Lower leg skin (tissue), 4 donors: ENCODE data around the gene RPP40. TPM values are rescaled to one million over a fixed set of nuclear protein-coding genes. Genes with fewer than 3 reads are reported as not detected.
"Not testable (repeated sequence)": the region's sequence is repeated elsewhere in the genome, so short reads cannot be mapped to it uniquely, and the experiment has no call there.

Experiments used
- DNase-seq, 2 donors: peaks; one replicate each; pipeline ENCODE4 v3.0.0-alpha.2; 2019; ENCODE audit warnings: low spot score in 2 of 2
- H3K4me3 ChIP-seq: fragments of 200-600 bp; sonication (generic); 2 replicates; pipeline ENCODE4 v1.5.1; 2017; ENCODE audit warnings: mild to moderate bottlenecking, low read depth; ENCODE audit not compliant: poor library complexity, severe bottlenecking
- CTCF ChIP-seq, 3 donors: fragments of 450-650 bp; IDR thresholded peaks; one replicate each; pipeline ENCODE4 v1.5.1; 2016; ENCODE audit warnings: antibody characterized with exemption in 3 of 3, mild to moderate bottlenecking in 3 of 3, moderate library complexity in 2 of 3
- POLR2A ChIP-seq, 2 donors: fragments of 450-650 bp; IDR thresholded peaks; one replicate each; pipeline ENCODE4 v1.6.1; 2016 to 2017; ENCODE audit warnings: antibody characterized with exemption in 2 of 2, mild to moderate bottlenecking in 1 of 2, moderate library complexity in 1 of 2
- WGBS, 2 donors: methylation state at CpG; one replicate each; pipeline ENCODE4 v1.1.5; 2018; 5-methylcytosine and 5-hydroxymethylcytosine counted together
- intact Hi-C: fragments of 100-400 bp; cut with DNase I; formaldehyde crosslinking; loops from one replicate; pipeline ENCODE4 v1.15.0; 2023; ENCODE audit warnings: low total_unique reads
- total RNA-seq, 4 donors: library from RNA; depleted of rRNA; stranded (reverse); fragments of >200 nt; gene quantifications; one replicate each; pipeline ENCODE4 v1.1.0, GENCODE V29; 2016

Gene RPP40
- total RNA-seq, 4 donors from 2014 or later = 3.4 to 12.3 (median 6.8) TPM

GRCh38 chr6:5034328-5034727 lies 30.5 kb upstream of the RPP40 start:
- H3K4me3 ChIP-seq = no peak overlapping the region
- 40 to 44% methylated on average over 7 of the region's 7 CpGs for whole genome bisulfite sequencing, 2 donors
- intact Hi-C loops = no loop called here
- DNase-seq = no peak
- TF ChIP-seq CTCF (IDR thresholded peaks at IDR 0.05) (no peak), POLR2A (IDR thresholded peaks at IDR 0.05) (no peak)

- WGBS, 2 donors = 56 to 57% methylated on average over 13 to 14 of the region's 14 CpGs
- intact Hi-C loops, DNase-seq, H3K4me3 ChIP-seq: not testable (repeated sequence)
Observed at GRCh38 chr6:5033214-5033904, 29.5 kb upstream of the RPP40 start.

- intact Hi-C loops, H3K4me3 ChIP-seq: not testable (repeated sequence)
- 30 to 40% methylated on average over 13 of the region's 13 CpGs for WGBS, 2 donors
- peak in 1 of 2 donors; percentile 46 for DNase-seq
Observed at GRCh38 chr6:5032706-5033105, 28.9 kb upstream of the RPP40 start.

GRCh38 chr6:5031150-5031549 lies 27.3 kb upstream of the RPP40 start:
- no peak for TF ChIP-seq POLR2A (IDR thresholded peaks at IDR 0.05)
- TF ChIP-seq CTCF (IDR thresholded peaks at IDR 0.05) = no peak
- intact Hi-C loops = no loop called here
- WGBS, 2 donors = 94 to 96% methylated on average over 5 to 6 of the region's 6 CpGs
- DNase-seq = no peak
- H3K4me3 ChIP-seq = no peak overlapping the region

- WGBS, 2 donors = 24 to 25% methylated on average over 13 of the region's 13 CpGs
Observed at GRCh38 chr6:5030596-5031136, 26.8 kb upstream of the RPP40 start.

GRCh38 chr6:5029609-5030008 lies 25.8 kb upstream of the RPP40 start:
- WGBS, 2 donors = 92 to 96% methylated on average over 5 of the region's 5 CpGs
- intact Hi-C loops = no loop called here
- no peak for DNase-seq
- H3K4me3 ChIP-seq = no peak overlapping the region
- TF ChIP-seq CTCF (IDR thresholded peaks at IDR 0.05) = no peak
- TF ChIP-seq POLR2A (IDR thresholded peaks at IDR 0.05) = no peak

More at GRCh38 chr6:5030596-5031136, 26.8 kb upstream of the RPP40 start:
- TF ChIP-seq POLR2A (IDR thresholded peaks at IDR 0.05) (no peak), CTCF (IDR thresholded peaks at IDR 0.05) (no peak)
- peak; percentile 82 to 96 for DNase-seq
- intact Hi-C loops = no loop called here
- no peak overlapping the region for H3K4me3 ChIP-seq

GRCh38 chr6:5028921-5029320 lies 25.1 kb upstream of the RPP40 start:
- whole genome bisulfite sequencing, 2 donors = 95 to 96% methylated on average over 5 of the region's 5 CpGs
- intact Hi-C loops = no loop called here
- H3K4me3 ChIP-seq = no peak overlapping the region
- TF ChIP-seq POLR2A (IDR thresholded peaks at IDR 0.05) (no peak), CTCF (IDR thresholded peaks at IDR 0.05) (no peak)
- DNase-seq = no peak
